CMK (cell line): ENCODE results near the gene ARAP2.

Source experiments
- DNase-seq: peaks from one replicate; pipeline ENCODE4 v3.0.0-alpha.2; 2010; ENCODE audit warnings: low read depth

The ARAP2 gene

DNA sequence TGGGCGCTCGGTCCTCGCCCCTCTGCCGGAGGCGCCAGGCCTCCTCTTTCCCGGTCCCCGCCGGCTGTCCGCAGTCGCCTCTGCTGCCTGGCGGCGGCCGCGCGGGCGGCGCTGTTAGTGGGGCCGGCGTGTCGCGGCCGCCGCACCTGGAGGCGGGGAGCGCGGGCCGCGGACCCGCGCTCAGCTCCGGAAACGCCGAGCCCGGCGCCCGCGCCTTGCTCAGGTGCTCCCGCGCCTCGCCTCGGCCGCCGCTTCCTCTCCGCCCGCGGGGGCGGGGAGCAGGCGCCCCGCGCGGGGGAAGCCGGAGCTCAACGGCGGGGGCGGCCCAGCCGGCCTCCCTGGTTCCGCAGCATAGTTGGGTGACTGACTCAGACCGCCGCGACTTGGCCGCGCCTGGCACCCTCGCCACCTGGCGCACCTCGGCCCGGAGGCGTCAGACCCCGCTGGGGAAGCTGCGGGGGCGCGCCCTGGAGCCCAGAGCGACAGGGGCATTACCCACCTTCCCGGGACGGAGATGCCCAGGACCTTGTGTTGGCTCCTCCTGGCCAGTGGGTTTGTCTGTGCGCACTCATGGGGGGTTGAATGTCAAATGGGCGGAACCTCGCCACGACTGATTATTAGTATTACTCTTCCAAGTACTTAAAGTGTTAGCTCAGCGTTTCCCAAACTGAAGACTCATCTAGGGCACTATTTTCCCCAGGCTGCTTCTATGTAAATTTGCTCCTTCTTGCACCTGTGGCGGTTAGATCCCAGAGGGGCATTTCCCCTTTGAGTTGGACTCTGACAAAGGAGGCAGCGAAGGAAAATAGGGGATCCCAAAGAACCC is at the start of gene ARAP2:
Gene ARAP2 (minus strand): TSS at position 258 of the 826 bp plus-strand sequence. CDS start 15,028 bp downstream, outside the sequence.
- DNase-seq: no peak

GRCh38 chr4:36292556-36293188 is 48.4 kb upstream of the ARAP2 start:
- DNase-seq: no peak

- DNase-seq: no peak
Observed at GRCh38 chr4:36290641-36291040, 46.3 kb upstream of the ARAP2 start.

GRCh38 chr4:36288731-36289426 is 44.6 kb upstream of the ARAP2 start:
- DNase-seq: no peak

GRCh38 chr4:36286481-36286871 is 42.2 kb upstream of the ARAP2 start:
- no peak for DNase-seq

- no peak for DNase-seq
Observed at GRCh38 chr4:36285784-36286480, 41.6 kb upstream of the ARAP2 start.

DNA sequence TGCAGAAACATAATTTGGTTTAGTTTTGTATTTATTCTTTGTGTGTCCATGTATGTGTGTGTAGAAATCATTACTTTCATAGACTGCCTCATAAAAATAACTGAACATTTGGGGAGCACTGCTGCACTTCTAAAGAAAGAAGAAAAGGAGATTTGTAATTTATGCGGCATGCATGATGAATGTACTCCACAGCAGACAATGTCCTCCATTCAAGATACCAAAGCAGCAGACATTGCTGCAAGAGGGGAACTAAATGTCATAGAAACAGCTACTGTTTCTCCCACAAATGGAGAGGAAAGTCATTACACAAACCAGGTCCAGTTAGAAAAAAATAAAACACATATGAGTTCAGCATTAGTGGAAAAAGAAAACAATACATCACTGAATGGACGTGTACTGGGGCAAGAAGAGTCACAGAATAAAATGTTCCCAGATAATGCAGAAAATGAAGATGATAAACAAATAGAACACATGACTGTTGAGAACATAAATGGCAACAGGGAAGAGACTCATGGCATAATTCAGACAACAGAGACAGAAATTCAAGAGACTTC is 39.7 kb upstream of the ARAP2 start:
- no peak for DNase-seq

DNA sequence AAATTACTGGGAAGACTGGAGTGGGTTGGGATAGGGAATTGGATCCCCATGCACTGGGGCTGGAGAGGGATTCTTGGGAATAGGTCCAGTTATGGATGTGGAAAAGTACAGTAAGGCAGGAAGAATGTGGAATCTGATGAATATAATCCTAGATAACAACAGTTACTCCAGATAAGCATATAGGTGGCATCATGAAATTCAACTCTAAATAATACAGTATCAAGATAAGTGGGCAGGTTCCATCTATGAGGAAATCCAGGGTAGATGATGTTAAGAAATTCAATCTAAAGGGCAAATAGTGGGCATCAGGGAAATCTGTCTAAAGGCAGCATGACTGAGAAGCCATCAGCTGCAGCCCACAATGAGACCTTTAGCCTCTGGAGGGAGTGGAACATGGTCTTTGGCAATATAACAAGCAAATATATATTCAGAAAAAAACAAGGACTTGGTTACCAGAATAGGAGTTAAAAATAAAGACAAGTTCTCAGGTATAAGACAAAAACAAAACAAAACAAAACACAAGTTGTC is 38.3 kb upstream of the ARAP2 start:
- no peak for DNase-seq

- DNase-seq: no peak
Observed at GRCh38 chr4:36281384-36282106, 37.2 kb upstream of the ARAP2 start, which contains the start of gene DTHD1. DTHD1 (plus strand) TSS chr4:36281616; CDS start chr4:36281759, 143 bp downstream.

- no peak for DNase-seq
Observed at GRCh38 chr4:36280555-36280954, 36.2 kb upstream of the ARAP2 start.

DNA sequence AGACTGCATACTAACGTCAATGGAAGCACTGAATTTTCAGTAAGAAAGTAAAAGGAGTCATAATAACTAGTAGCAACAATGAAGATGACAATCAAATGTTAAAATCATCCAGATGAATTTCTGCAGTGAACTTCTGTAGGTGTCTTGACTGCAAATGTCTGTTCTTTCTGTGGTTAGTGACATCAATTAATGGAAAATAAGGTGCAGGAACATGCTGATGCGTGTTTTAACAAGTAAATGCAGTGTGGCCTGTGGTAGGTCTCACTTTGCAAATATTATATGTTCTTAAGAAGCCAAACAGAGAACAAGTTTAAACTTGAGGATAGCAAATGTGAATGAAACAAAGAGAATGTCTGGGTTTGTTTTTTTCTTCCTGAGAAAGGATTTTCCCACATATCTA is 34.5 kb upstream of the ARAP2 start:
- no peak for DNase-seq

DNA sequence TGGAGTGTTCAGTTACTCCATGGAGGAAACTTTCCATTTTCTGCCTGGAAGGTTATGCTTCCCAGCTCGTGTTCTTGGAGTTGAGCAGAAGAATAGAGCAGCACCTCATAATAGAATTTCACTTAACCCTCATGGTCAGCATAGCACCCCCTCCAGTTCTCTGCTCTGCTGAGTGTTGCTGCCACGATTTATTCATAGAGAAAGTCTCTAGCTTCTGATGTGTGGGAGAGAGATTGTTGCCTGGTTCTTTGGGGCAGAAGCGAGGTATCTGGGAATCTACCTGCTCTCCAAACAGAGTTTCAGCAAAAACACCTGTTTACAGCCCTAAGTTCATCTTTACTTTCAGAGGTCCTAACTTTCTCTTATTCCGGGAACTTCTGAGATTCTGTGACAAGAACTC is 33.2 kb upstream of the ARAP2 start:
- no peak for DNase-seq

DNA sequence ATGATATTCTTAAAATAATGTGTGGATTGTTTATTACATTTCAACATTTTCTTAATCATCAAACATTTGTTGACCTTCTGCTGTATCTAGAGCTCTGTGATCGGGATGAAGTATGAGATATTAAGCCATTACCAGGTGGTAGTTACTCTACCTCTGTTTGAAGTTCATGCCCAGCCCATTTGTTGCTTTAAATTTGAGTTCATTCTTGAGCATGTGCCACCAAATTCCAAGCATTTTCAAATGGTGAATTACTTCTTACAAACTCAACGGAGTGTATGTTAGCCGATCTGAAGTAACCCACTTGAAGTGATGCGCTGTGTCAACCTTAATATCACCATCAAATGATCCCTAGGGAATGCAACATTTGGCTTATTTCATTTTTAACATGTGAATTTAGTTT is 29.8 kb upstream of the ARAP2 start:
- no peak for DNase-seq

DNA sequence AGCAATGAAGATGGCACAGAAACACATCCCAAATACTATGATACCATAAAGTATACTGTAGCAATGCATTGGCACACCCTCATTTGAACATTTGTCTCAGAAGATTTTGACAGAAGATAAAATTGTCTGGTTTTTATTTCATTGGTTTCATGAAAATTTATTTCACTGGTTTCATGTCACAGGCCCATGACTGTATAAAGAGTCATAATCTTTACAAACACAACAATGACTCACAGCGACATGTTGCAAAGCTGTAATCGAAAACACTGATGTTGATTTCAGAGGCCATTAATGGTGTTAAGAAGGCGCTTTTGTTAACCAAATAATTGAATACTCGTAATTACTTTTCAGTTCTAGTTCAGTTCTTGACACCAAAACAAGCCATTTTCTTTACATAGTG is 29.0 kb upstream of the ARAP2 start:
- no peak for DNase-seq

GRCh38 chr4:36269533-36270173 is 25.3 kb upstream of the ARAP2 start:
- no peak for DNase-seq

DNA sequence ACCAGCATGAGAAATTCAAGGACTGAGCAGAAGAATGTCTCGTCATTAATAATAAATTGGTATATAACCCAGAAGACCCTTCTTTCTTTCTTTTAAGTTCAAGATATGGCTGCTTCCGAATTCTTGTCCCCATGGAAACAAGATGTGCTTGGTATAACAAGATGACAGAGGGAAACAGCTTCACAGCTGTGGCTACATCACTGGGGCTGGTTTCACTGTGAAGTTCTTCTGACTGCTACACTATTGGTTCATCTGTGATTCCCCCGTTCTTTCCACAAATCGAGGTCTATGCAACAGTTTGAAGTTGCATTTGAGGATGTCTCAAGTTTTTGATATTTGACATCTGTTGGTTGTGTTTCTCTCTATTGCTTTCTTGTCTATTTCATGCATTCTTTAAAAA is 24.8 kb upstream of the ARAP2 start:
- no peak for DNase-seq

DNA sequence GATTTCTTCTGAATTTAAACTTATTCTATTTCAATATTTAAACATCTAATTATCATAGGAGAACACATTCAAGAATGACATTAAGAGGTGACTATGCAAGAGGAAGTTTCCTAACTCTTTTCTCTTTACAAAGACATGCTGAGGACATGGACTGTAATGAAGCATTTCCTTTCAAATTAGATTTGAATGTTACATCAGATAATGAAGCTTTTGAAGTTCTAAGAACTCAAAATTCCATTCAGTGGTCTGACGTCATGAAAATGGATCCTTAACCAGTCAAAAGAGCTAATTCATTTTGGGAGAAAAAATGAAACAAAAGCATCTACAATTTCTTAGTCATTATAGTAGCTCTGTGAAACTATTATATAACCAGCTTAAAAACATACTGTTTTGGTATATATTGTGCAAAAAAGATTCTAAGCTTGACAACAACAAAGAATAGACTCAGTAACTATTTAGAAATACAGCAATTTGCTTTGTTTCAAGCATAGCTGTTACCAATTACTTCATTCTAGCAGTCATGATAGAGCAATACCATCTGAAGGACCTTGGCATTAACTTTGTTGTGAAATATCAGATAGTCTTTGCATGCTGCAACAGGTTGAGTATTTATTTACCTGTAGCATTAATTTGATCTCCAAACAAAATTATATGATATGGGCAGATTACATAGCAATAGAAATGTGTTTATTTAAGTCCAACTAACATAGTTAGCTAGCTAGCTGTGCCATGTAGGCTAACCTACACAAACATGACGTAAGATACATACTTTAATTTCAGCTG is 23.4 kb upstream of the ARAP2 start:
- DNase-seq: no peak

GRCh38 chr4:36264207-36264826 is 20.0 kb upstream of the ARAP2 start:
- no peak for DNase-seq

- no peak for DNase-seq
Observed at GRCh38 chr4:36260731-36261130, 16.4 kb upstream of the ARAP2 start.
